H1 (cell line): ENCODE measurements around the gene L3MBTL4. TPM values are rescaled to one million over a fixed set of nuclear protein-coding genes. Genes with fewer than 3 reads are reported as not detected.

ENCODE experiments used
- CTCF ChIA-PET: fragments of 300-600 bp; sonication (Branson Sonifier 250); formaldehyde crosslinking; loops from one replicate; lab custom pipeline; 2021; ENCODE audit not compliant: partially characterized antibody; lab: Charles Lee
- POLR2A ChIA-PET: fragments of 300-600 bp; sonication (Branson Sonifier 250); formaldehyde crosslinking; loops from one replicate; lab custom pipeline; 2021; ENCODE audit warnings: inconsistent platforms; ENCODE audit not compliant: partially characterized antibody; lab: Charles Lee
- DNase-seq, 2 experiments: peaks; one replicate each; pipeline versions ENCODE4 v3.0.0 to v3.0.0-alpha.2; 2010 to 2022; ENCODE audit warnings: low spot score in 2 of 2, low read depth in 1 of 2, mixed read lengths in 1 of 2
- FAIRE-seq: peaks from 2 replicates; lab custom pipeline; 2011; peaks lifted over from hg19 to GRCh38; lab: Jason Lieb, UNC
- H2AFZ ChIP-seq: 2 replicates; pipeline ENCODE4 v1.8.1; 2012; ENCODE audit warnings: low read length, inconsistent platforms
- H2AK5ac ChIP-seq: 2 replicates; pipeline ENCODE4 v1.6.1; 2013; ENCODE audit warnings: low read depth, low read length
- H2BK120ac ChIP-seq: replicated peaks from 2 replicates; pipeline ENCODE3; 2013; ENCODE audit warnings: low read depth, low read length, inconsistent platforms
- H2BK12ac ChIP-seq: 2 replicates; pipeline ENCODE4 v1.6.1; 2013; ENCODE audit warnings: low read depth, low read length
- H2BK15ac ChIP-seq: 2 replicates; pipeline ENCODE4 v1.6.1; 2013; ENCODE audit warnings: low read length
- H2BK20ac ChIP-seq: 2 replicates; pipeline ENCODE4 v1.6.1; 2013; ENCODE audit warnings: low read length
- H2BK5ac ChIP-seq: 2 replicates; pipeline ENCODE4 v1.6.1; 2013; ENCODE audit warnings: low read depth, low read length
- H3K14ac ChIP-seq: 2 replicates; pipeline ENCODE4 v1.6.1; 2013; ENCODE audit warnings: inconsistent platforms; ENCODE audit not compliant: insufficient read length
- H3K18ac ChIP-seq: 2 replicates; pipeline ENCODE4 v1.6.1; 2013; ENCODE audit warnings: low read length; ENCODE audit errors: extremely low read depth
- H3K23ac ChIP-seq: 2 replicates; pipeline ENCODE4 v1.6.1; 2013; ENCODE audit warnings: inconsistent platforms; ENCODE audit not compliant: insufficient read length
- H3K23me2 ChIP-seq: 2 replicates; pipeline ENCODE4 v1.6.1; 2013; ENCODE audit warnings: low read depth, low read length
- H3K27ac ChIP-seq: 2 replicates; pipeline ENCODE4 v1.6.1; 2011; ENCODE audit warnings: low read depth, low read length, inconsistent platforms
- H3K27me3 ChIP-seq, 4 experiments: replicated peaks in 1 of 4; 1 replicate in 1 of 4; 2 replicates in 3 of 4; pipeline versions ENCODE4 v1.6.1 to v1.8.1; 2011 to 2013; ENCODE audit warnings: low read length in 3 of 4, mild to moderate bottlenecking in 3 of 4, inconsistent platforms in 2 of 4, mixed read lengths in 2 of 4, moderate library complexity in 1 of 4; ENCODE audit not compliant: control insufficient read depth in 3 of 4, insufficient read depth in 3 of 4; ENCODE audit errors: extremely low read depth in 1 of 4
- H3K36me3 ChIP-seq, 4 experiments: 2 replicates each; pipeline versions ENCODE4 v1.6.1 to v1.8.1; 2011 to 2013; ENCODE audit warnings: mild to moderate bottlenecking in 4 of 4, low read length in 3 of 4, moderate library complexity in 2 of 4, control low read depth in 1 of 4, inconsistent platforms in 1 of 4; ENCODE audit not compliant: insufficient read depth in 4 of 4, control insufficient read depth in 2 of 4
- H3K4ac ChIP-seq: replicated peaks from 2 replicates; pipeline ENCODE3; 2013; ENCODE audit warnings: low read length, low read depth, mixed read lengths, inconsistent platforms; ENCODE audit not compliant: insufficient read length
- H3K4me1 ChIP-seq, 4 experiments: replicated peaks in 1 of 4; 1 replicate in 1 of 4; 2 replicates in 3 of 4; pipeline versions ENCODE4 v1.6.1 to v1.8.1; 2011 to 2013; ENCODE audit warnings: low read length in 3 of 4, inconsistent platforms in 2 of 4, mixed read lengths in 1 of 4; ENCODE audit not compliant: insufficient read depth in 4 of 4, control insufficient read depth in 3 of 4
- H3K4me2 ChIP-seq, 2 experiments: 2 replicates each; pipeline versions ENCODE4 v1.6.1 to v1.8.1; 2011 to 2013; ENCODE audit warnings: low read depth in 2 of 2, low read length in 2 of 2, control low read depth in 1 of 2, inconsistent platforms in 1 of 2, mild to moderate bottlenecking in 1 of 2; ENCODE audit not compliant: insufficient read depth in 1 of 2
- H3K4me3 ChIP-seq, 4 experiments: fragments of 200-600, 300-600 bp in 1 of 4; sonication (generic), shearing (Covaris generic), sonication (Bioruptor Twin) in 1 of 4; 2 replicates each; pipeline versions ENCODE4 v1.5.1 to v1.8.1; 2011 to 2016; ENCODE audit warnings: low read length in 4 of 4, low read depth in 3 of 4, control low read depth in 2 of 4, inconsistent platforms in 2 of 4, mild to moderate bottlenecking in 2 of 4, mixed read lengths in 1 of 4, moderate library complexity in 1 of 4; ENCODE audit not compliant: insufficient read depth in 2 of 4; ENCODE audit errors: extremely low read depth in 1 of 4
- H3K56ac ChIP-seq: replicated peaks from 2 replicates; pipeline ENCODE3; 2013; ENCODE audit warnings: low read depth, mild to moderate bottlenecking, mixed read lengths, low read length, inconsistent platforms; ENCODE audit not compliant: insufficient read length
- H3K79me1 ChIP-seq: 2 replicates; pipeline ENCODE4 v1.6.1; 2013; ENCODE audit warnings: low read depth, low read length, control low read depth
- H3K79me2 ChIP-seq, 2 experiments: 2 replicates each; pipeline versions ENCODE4 v1.6.1 to v1.8.1; 2012 to 2013; ENCODE audit warnings: low read length in 2 of 2, mild to moderate bottlenecking in 2 of 2, inconsistent platforms in 1 of 2; ENCODE audit not compliant: insufficient read depth in 2 of 2, control insufficient read depth in 1 of 2
- H3K9ac ChIP-seq, 4 experiments: replicated peaks in 1 of 4; 1 replicate in 1 of 4; 2 replicates in 3 of 4; pipeline versions ENCODE4 v1.6.1 to v1.8.1; 2011 to 2013; ENCODE audit warnings: low read depth in 3 of 4, low read length in 3 of 4, control low read depth in 2 of 4, mild to moderate bottlenecking in 2 of 4, moderate library complexity in 2 of 4, inconsistent platforms in 1 of 4; ENCODE audit errors: extremely low read depth in 1 of 4
- H3K9me3 ChIP-seq, 2 experiments: 2 replicates each; pipeline versions ENCODE4 v1.6.1 to v1.8.1; 2012 to 2013; ENCODE audit warnings: mild to moderate bottlenecking in 2 of 2, moderate library complexity in 2 of 2, control low read depth in 1 of 2, inconsistent platforms in 1 of 2, low read depth in 1 of 2, low read length in 1 of 2, mixed read lengths in 1 of 2; ENCODE audit not compliant: insufficient read depth in 2 of 2
- H4K20me1 ChIP-seq, 2 experiments: replicated peaks in 1 of 2; 2 replicates each; pipeline versions ENCODE3 to v1.8.1; 2011 to 2013; ENCODE audit warnings: inconsistent platforms in 2 of 2, low read length in 2 of 2, mild to moderate bottlenecking in 1 of 2; ENCODE audit not compliant: insufficient read depth in 2 of 2, control insufficient read depth in 1 of 2
- H4K5ac ChIP-seq: 2 replicates; pipeline ENCODE4 v1.6.1; 2013; ENCODE audit warnings: low read length, low read depth, mixed read lengths, inconsistent platforms; ENCODE audit not compliant: insufficient read length
- H4K8ac ChIP-seq: 2 replicates; pipeline ENCODE4 v1.8.0; 2013; ENCODE audit warnings: mild to moderate bottlenecking, moderate library complexity, low read length, inconsistent platforms; ENCODE audit not compliant: insufficient read depth; ENCODE audit errors: extremely low read depth
- H4K91ac ChIP-seq: replicated peaks from 2 replicates; pipeline ENCODE3; 2013; ENCODE audit warnings: low read length, mixed read lengths, inconsistent platforms; ENCODE audit not compliant: insufficient read length
- JUND ChIP-seq: IDR thresholded peaks from 2 replicates; pipeline ENCODE4 v1.6.1; 2011; ENCODE audit warnings: mild to moderate bottlenecking, improper control_type of control experiment, low read length
- POLR2AphosphoS5 ChIP-seq: IDR thresholded peaks from 2 replicates; pipeline ENCODE4 v1.6.1; 2011; ENCODE audit warnings: low read depth, low read length
- WGBS, 2 experiments: shearing (Covaris generic) in 1 of 2; methylation state at CpG; one replicate each; pipeline versions ENCODE4 v1.1.6 to v1.1.7; 2013 to 2015; ENCODE audit warnings: low lambda C conversion rate in 2 of 2, mixed read lengths in 2 of 2, inconsistent platforms in 1 of 2, low coverage in 1 of 2, missing lambda C conversion rate in 1 of 2; ENCODE audit not compliant: insufficient replicate concordance in 2 of 2, insufficient coverage in 1 of 2, insufficient read length in 1 of 2; ENCODE audit errors: extremely low coverage in 1 of 2, missing lambda C conversion rate in 1 of 2; 5-methylcytosine and 5-hydroxymethylcytosine counted together
- polyA plus RNA-seq, 7 experiments: library from polyadenylated mRNA; depleted of rRNA in 3 of 7; stranded (reverse) in 5 of 7; unstranded in 2 of 7; fragments of >200 nt in 5 of 7; fragments of 200-250 nt in 2 of 7; gene quantifications; 1 replicate in 5 of 7; 2 replicates in 1 of 7; 4 replicates in 1 of 7; pipeline versions ENCODE4 v1.2.1 to v1.2.3, GENCODE V29; 2011 to 2013; ENCODE audit warnings: missing spikeins in 2 of 7, mixed read lengths in 2 of 7
- total RNA-seq: library from RNA; stranded (reverse); fragmentation: NEBNext Ultra II Directional; extraction: Animal tissue kit (Norgen Biotek cat#: 25700); gene quantifications from 2 replicates; pipeline ENCODE4 v1.2.1, GENCODE V29; 2021

L3MBTL4 gene
- total and polyA plus RNA-seq, 2 of the 8 experiments (the other 6 are each of a cell fraction or from before 2014, with no cell fraction given): 1.0 to 2.1 TPM

DNA sequence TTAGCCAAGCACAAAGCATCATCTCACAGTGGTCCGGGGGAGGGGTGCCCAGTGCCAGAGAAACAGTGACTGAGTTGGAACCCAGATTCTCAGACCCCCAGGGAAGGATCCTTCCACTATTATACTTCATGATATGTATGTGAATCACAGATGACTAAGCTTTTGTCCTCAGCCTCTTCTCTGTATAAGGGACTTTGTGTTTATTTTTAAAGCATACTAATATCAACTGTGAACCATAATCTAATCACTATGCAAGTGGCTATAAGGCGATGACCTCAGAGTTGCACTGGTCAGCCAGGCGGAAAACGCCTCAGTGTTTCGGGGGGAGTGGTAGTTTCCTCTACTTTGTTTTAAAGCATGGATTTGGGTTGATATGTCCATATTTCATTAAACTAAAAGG, 359.0 kb downstream of the L3MBTL4 start:
- Histone ChIP-seq H3K27ac (no peak overlapping the region), H3K23me2 (no peaks in the 10 kb centered on the region; the same call in 1 of the 2 replicates), H2AFZ (no peak overlapping the region), H3K79me2 (no peaks in the 10 kb centered on the region), H3K14ac (no peak overlapping the region), H2BK120ac (no peak overlapping the region), H3K79me1 (no peaks in the 10 kb centered on the region), H2BK15ac (no peak overlapping the region), H3K18ac (no peak overlapping the region), H3K4me2 (no peak overlapping the region), H3K9ac (no peak overlapping the region), H2BK20ac (no peak overlapping the region), H3K4me1 (peaks cover 4 to 12% (median 7%) of the 10 kb centered on the region in 4 experiments; a peak in 6 of 7 replicates), H2AK5ac (no peak overlapping the region), H4K20me1 (no peaks in the 10 kb centered on the region), H4K5ac (no peak overlapping the region), H4K91ac (no peak overlapping the region), H3K4ac (no peak overlapping the region), H2BK5ac (no peak overlapping the region), H3K36me3 (no peaks in the 10 kb centered on the region), H3K9me3 (no peaks in the 10 kb centered on the region), H3K23ac (no peak overlapping the region), H2BK12ac (no peak overlapping the region), H4K8ac (no peak overlapping the region), H3K27me3 (no peaks in the 10 kb centered on the region), H3K56ac (no peak overlapping the region), H3K4me3 (no peak overlapping the region)
- ChIA-PET POLR2A (no interaction called here), CTCF (no interaction called here)
- WGBS, 2 experiments: 93% methylated on average over 5 of the region's 5 CpGs; no CpG with 5 or more reads in 1 of the 2 experiments
- FAIRE-seq (no peak), DNase-seq (no peak)
- TF ChIP-seq POLR2AphosphoS5 (no peak), JUND (no peak)
